ENCODE results near the gene FLNA.

DNA sequence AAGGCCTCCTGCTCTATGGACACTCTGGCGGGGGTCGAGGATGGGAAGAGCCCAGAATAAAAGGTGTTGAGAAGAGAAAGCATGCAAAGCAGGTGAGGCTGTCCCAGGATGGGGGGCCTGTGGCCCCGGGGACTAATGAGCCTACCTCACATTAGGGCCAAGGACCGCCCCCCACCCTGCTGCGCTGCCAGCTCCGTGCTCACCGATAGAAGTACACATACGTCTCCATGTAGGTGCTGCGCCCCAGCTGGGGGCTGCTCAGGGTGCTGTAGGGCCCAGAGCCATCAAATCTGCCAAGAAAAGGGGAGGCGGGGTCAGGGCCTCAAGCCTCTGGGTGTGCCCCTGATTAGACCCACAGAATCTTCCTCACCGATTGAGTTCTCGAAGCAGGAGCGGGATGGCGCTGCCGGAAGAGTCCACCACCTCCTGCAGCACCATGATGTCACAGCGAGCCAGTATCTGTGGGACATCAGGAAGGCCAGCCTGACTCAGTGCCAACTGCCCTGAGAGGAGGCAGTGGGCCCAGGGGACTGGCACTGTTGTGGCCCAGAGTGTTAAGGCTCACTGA is 30.3 kb upstream of the FLNA start:
- TF ChIP-seq, protein P1, sequence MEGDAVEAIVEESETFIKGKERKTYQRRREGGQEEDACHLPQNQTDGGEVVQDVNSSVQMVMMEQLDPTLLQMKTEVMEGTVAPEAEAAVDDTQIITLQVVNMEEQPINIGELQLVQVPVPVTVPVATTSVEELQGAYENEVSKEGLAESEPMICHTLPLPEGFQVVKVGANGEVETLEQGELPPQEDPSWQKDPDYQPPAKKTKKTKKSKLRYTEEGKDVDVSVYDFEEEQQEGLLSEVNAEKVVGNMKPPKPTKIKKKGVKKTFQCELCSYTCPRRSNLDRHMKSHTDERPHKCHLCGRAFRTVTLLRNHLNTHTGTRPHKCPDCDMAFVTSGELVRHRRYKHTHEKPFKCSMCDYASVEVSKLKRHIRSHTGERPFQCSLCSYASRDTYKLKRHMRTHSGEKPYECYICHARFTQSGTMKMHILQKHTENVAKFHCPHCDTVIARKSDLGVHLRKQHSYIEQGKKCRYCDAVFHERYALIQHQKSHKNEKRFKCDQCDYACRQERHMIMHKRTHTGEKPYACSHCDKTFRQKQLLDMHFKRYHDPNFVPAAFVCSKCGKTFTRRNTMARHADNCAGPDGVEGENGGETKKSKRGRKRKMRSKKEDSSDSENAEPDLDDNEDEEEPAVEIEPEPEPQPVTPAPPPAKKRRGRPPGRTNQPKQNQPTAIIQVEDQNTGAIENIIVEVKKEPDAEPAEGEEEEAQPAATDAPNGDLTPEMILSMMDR (IDR thresholded peaks at IDR 0.05), result no peak
- no peak for TF ChIP-seq POLR2A (IDR thresholded peaks at IDR 0.05)
